Measurements from ENCODE around the gene THOC1. TPM values are rescaled to one million over a fixed set of nuclear protein-coding genes. Genes with fewer than 3 reads are reported as not detected.

The THOC1 gene
- total and polyA plus RNA-seq, 2 donors (not counting 3 experiments of a cell fraction or from before 2014, with no cell fraction given), result 12.0 to 50.5 TPM

GRCh38 chr18:213505-213904 is 54.3 kb downstream of the THOC1 start:
- CTCF ChIA-PET, result interaction anchor here (0.7 to 1.0 kb wide), 2 partner anchors 18 to 45 kb away, joined by 3 read pairs; no protein-coding TSS in a partner anchor

More at GRCh38 chr18:213505-213904, 54.3 kb downstream of the THOC1 start:
- POLR2A ChIA-PET, result no interaction called here
- H3K27me3 ChIP-seq (ENCODE audit: control insufficient read depth in 2 of 2, insufficient read depth in 2 of 2, low read length in 2 of 2), result no peaks in the 10 kb centered on the region
- DNase-seq (ENCODE audit: low read depth, low spot score) (no peak), FAIRE-seq (no peak)
- no peaks in the 10 kb centered on the region for H3K9me3 ChIP-seq (replicated peaks; ENCODE audit: control insufficient read depth, insufficient read depth, low read length)
- H3K36me3 ChIP-seq (ENCODE audit: control insufficient read depth in 2 of 2, extremely low read depth in 1 of 2, insufficient read depth in 2 of 2, low read length in 2 of 2), result peaks cover 17 to 39% of the 10 kb centered on the region in 2 experiments
- no peak overlapping the region for H3K27ac ChIP-seq (ENCODE audit: insufficient read depth, low read depth, low read length)
- dilution Hi-C loops (cut with MboI; ENCODE audit: extremely low pct_ligation_motif_present, low sequenced_read_pairs) (no loop called here), intact Hi-C loops (cut with micrococcal nuclease) (no loop called here)
- H4K20me1 ChIP-seq (replicated peaks; ENCODE audit: control insufficient read depth, extremely low read depth, insufficient read depth, low read length), result no peaks in the 10 kb centered on the region
- H3K4me3 ChIP-seq (replicated peaks in 1 of 3; ENCODE audit: insufficient read depth in 1 of 3, low read depth in 1 of 3, low read length in 3 of 3), result no peak overlapping the region
- TF ChIP-seq FOS (IDR thresholded peaks at IDR 0.05; ENCODE audit: borderline replicate concordance, insufficient read depth, low read length), result no peak
- no peak for TF ChIP-seq GATA2 (IDR thresholded peaks at IDR 0.05; ENCODE audit: insufficient read depth, insufficient read length, low read depth, low read length)
- no peak for TF ChIP-seq JUN (IDR thresholded peaks at IDR 0.05; ENCODE audit: borderline replicate concordance, insufficient read depth, insufficient read length, low read depth)
- TF ChIP-seq POLR2A (IDR thresholded peaks at IDR 0.05; ENCODE audit: low read depth, low read length), result no peak
- TF ChIP-seq, protein P1, sequence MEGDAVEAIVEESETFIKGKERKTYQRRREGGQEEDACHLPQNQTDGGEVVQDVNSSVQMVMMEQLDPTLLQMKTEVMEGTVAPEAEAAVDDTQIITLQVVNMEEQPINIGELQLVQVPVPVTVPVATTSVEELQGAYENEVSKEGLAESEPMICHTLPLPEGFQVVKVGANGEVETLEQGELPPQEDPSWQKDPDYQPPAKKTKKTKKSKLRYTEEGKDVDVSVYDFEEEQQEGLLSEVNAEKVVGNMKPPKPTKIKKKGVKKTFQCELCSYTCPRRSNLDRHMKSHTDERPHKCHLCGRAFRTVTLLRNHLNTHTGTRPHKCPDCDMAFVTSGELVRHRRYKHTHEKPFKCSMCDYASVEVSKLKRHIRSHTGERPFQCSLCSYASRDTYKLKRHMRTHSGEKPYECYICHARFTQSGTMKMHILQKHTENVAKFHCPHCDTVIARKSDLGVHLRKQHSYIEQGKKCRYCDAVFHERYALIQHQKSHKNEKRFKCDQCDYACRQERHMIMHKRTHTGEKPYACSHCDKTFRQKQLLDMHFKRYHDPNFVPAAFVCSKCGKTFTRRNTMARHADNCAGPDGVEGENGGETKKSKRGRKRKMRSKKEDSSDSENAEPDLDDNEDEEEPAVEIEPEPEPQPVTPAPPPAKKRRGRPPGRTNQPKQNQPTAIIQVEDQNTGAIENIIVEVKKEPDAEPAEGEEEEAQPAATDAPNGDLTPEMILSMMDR (IDR thresholded peaks at IDR 0.05; ENCODE audit: extremely low read depth in 1 of 2, insufficient read depth in 1 of 2, low read depth in 1 of 2, low read length in 2 of 2), result no peak
- TF ChIP-seq MYC (IDR thresholded peaks at IDR 0.05; ENCODE audit: low read depth, low read length), result no peak
- TF ChIP-seq MAX (IDR thresholded peaks at IDR 0.05; ENCODE audit: insufficient read depth, insufficient read length), result no peak
- TF ChIP-seq EZH2 (IDR thresholded peaks at IDR 0.05; ENCODE audit: borderline replicate concordance, low read depth, low read length, severe bottlenecking), result no peak
- TF ChIP-seq POLR2AphosphoS5 (IDR thresholded peaks at IDR 0.05; ENCODE audit: insufficient read depth, low read depth, low read length), result no peak
- BruUV-seq (replicated peaks), result no TSS peak
- H3K9ac ChIP-seq (replicated peaks; ENCODE audit: extremely low read depth, insufficient read depth, low read length), result no peak overlapping the region
- H2AFZ ChIP-seq (ENCODE audit: low read depth, low read length), result no peak overlapping the region
- no peaks in the 10 kb centered on the region for H3K79me2 ChIP-seq (ENCODE audit: control insufficient read depth, insufficient read depth, low read length)
- no peak overlapping the region for H3K4me2 ChIP-seq (ENCODE audit: insufficient read depth, low read length)
- H3K4me1 ChIP-seq (ENCODE audit: control insufficient read depth, extremely low read depth, insufficient read depth, low read length), result peaks cover 9% of the 10 kb centered on the region
- H3K9me1 ChIP-seq (replicated peaks; ENCODE audit: control insufficient read depth, extremely low read depth, insufficient read depth, low read length), result no peaks in the 10 kb centered on the region
